ENCODE data around the gene FLNC. TPM values are rescaled to one million over a fixed set of nuclear protein-coding genes. Genes with fewer than 3 reads are reported as not detected.

Gene FLNC
- total and polyA plus RNA-seq, 9 of the 15 experiments (the other 6 are each of a cell fraction or from before 2014, with no cell fraction given): 0.90 to 155 (median 28.8) TPM

DNA sequence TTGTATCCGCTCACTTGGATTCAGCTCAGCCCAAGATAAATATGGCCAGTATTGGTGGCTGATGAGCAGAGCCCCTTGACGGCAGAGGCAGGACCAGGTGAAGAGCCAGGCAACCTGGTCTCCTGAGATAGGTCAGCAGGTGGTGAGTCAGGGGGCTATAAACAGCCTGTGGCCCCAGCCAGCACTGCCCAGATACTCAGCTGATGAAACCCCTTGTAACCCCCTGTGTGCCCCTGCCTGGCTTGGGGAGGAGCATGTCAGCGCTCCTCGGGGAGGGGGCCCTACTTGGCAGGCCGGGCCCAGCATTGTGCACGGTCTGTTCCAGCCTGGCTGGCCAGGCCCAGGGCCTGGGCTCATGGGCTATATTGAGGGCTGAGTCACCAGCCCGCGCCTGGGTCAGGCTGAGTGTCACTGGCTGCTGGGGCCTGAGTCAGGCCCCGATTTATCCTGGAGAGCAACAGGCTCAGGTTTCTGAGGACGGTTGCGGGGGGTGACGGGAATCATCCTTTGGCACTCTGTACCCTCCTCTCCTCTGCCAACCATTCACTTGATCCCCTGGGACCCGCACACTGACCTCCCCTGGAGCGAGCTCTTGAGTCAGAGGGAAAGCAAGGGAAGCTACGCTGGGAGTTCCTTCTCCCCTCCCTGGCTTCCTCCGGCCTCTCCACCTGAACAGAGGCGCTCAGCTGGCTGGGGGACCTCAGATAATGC, 2.8 kb upstream of the FLNC start (continued):
- no peak for TF ChIP-seq ZNF79 (CRISPR knock-in tag; IDR thresholded peaks at IDR 0.05; ENCODE audit: low read depth)
- TF ChIP-seq NFIX (CRISPR knock-in tag; IDR thresholded peaks at IDR 0.05; ENCODE audit: low read depth): no peak
- TF ChIP-seq, protein P1, sequence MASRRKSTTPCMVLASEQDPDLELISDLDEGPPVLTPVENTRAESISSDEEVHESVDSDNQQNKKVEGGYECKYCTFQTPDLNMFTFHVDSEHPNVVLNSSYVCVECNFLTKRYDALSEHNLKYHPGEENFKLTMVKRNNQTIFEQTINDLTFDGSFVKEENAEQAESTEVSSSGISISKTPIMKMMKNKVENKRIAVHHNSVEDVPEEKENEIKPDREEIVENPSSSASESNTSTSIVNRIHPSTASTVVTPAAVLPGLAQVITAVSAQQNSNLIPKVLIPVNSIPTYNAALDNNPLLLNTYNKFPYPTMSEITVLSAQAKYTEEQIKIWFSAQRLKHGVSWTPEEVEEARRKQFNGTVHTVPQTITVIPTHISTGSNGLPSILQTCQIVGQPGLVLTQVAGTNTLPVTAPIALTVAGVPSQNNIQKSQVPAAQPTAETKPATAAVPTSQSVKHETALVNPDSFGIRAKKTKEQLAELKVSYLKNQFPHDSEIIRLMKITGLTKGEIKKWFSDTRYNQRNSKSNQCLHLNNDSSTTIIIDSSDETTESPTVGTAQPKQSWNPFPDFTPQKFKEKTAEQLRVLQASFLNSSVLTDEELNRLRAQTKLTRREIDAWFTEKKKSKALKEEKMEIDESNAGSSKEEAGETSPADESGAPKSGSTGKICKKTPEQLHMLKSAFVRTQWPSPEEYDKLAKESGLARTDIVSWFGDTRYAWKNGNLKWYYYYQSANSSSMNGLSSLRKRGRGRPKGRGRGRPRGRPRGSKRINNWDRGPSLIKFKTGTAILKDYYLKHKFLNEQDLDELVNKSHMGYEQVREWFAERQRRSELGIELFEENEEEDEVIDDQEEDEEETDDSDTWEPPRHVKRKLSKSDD (conservative IDR thresholded peaks at IDR 0.05; ENCODE audit: low read length): no peak
- 0 out of 2 replicates have a peak, but pooled peaks have one; percentile 21 for TF ChIP-seq TGIF2 (CRISPR knock-in tag; IDR thresholded peaks at IDR 0.05)
- TF ChIP-seq, protein P2, sequence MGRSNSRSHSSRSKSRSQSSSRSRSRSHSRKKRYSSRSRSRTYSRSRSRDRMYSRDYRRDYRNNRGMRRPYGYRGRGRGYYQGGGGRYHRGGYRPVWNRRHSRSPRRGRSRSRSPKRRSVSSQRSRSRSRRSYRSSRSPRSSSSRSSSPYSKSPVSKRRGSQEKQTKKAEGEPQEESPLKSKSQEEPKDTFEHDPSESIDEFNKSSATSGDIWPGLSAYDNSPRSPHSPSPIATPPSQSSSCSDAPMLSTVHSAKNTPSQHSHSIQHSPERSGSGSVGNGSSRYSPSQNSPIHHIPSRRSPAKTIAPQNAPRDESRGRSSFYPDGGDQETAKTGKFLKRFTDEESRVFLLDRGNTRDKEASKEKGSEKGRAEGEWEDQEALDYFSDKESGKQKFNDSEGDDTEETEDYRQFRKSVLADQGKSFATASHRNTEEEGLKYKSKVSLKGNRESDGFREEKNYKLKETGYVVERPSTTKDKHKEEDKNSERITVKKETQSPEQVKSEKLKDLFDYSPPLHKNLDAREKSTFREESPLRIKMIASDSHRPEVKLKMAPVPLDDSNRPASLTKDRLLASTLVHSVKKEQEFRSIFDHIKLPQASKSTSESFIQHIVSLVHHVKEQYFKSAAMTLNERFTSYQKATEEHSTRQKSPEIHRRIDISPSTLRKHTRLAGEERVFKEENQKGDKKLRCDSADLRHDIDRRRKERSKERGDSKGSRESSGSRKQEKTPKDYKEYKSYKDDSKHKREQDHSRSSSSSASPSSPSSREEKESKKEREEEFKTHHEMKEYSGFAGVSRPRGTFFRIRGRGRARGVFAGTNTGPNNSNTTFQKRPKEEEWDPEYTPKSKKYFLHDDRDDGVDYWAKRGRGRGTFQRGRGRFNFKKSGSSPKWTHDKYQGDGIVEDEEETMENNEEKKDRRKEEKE (IDR thresholded peaks at IDR 0.05; ENCODE audit: borderline replicate concordance in 1 of 2, control insufficient read depth in 1 of 2, low read depth in 2 of 2, low read length in 1 of 2): no peak
- TF ChIP-seq, protein P3, sequence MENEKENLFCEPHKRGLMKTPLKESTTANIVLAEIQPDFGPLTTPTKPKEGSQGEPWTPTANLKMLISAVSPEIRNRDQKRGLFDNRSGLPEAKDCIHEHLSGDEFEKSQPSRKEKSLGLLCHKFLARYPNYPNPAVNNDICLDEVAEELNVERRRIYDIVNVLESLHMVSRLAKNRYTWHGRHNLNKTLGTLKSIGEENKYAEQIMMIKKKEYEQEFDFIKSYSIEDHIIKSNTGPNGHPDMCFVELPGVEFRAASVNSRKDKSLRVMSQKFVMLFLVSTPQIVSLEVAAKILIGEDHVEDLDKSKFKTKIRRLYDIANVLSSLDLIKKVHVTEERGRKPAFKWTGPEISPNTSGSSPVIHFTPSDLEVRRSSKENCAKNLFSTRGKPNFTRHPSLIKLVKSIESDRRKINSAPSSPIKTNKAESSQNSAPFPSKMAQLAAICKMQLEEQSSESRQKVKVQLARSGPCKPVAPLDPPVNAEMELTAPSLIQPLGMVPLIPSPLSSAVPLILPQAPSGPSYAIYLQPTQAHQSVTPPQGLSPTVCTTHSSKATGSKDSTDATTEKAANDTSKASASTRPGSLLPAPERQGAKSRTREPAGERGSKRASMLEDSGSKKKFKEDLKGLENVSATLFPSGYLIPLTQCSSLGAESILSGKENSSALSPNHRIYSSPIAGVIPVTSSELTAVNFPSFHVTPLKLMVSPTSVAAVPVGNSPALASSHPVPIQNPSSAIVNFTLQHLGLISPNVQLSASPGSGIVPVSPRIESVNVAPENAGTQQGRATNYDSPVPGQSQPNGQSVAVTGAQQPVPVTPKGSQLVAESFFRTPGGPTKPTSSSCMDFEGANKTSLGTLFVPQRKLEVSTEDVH (IDR thresholded peaks at IDR 0.05; ENCODE audit: low read depth, partially characterized antibody): no peak
- no peak for TF ChIP-seq YBX1 (IDR thresholded peaks at IDR 0.05)
- TF ChIP-seq, protein P4, sequence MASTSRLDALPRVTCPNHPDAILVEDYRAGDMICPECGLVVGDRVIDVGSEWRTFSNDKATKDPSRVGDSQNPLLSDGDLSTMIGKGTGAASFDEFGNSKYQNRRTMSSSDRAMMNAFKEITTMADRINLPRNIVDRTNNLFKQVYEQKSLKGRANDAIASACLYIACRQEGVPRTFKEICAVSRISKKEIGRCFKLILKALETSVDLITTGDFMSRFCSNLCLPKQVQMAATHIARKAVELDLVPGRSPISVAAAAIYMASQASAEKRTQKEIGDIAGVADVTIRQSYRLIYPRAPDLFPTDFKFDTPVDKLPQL (IDR thresholded peaks at IDR 0.05; ENCODE audit: extremely low read depth, insufficient read length): no peak
- peak; percentile 77 for TF ChIP-seq SMAD1 (IDR thresholded peaks at IDR 0.05; ENCODE audit: low read depth, low read length, partially characterized antibody)
- no peak for TF ChIP-seq ZNF23 (CRISPR knock-in tag; IDR thresholded peaks at IDR 0.05)
- TF ChIP-seq ZNF174 (CRISPR knock-in tag; IDR thresholded peaks at IDR 0.05): no peak
- TF ChIP-seq PCBP1 (IDR thresholded peaks at IDR 0.05; ENCODE audit: low read depth, low read length, poor library complexity, severe bottlenecking): no peak
- no peak for TF ChIP-seq HNRNPK (IDR thresholded peaks at IDR 0.05; ENCODE audit: low read depth, low read length, poor library complexity, severe bottlenecking)
- peak; percentile 91 for TF ChIP-seq SMARCA4 (IDR thresholded peaks at IDR 0.05)
- TF ChIP-seq, protein P5, sequence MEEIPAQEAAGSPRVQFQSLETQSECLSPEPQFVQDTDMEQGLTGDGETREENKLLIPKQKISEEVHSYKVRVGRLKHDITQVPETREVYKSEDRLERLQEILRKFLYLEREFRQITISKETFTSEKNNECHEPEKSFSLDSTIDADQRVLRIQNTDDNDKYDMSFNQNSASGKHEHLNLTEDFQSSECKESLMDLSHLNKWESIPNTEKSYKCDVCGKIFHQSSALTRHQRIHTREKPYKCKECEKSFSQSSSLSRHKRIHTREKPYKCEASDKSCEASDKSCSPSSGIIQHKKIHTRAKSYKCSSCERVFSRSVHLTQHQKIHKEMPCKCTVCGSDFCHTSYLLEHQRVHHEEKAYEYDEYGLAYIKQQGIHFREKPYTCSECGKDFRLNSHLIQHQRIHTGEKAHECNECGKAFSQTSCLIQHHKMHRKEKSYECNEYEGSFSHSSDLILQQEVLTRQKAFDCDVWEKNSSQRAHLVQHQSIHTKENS (CRISPR knock-in tag; IDR thresholded peaks at IDR 0.05): no peak
- TF ChIP-seq HOXB6 (CRISPR knock-in tag; IDR thresholded peaks at IDR 0.05; ENCODE audit: borderline replicate concordance): no peak
